Ovary (tissue), 9 donors: Measurements from ENCODE around the gene EML1. TPM values are rescaled to one million over a fixed set of nuclear protein-coding genes. Genes with fewer than 3 reads are reported as not detected.

ENCODE experiments used
- DNase-seq, 5 donors: peaks; one replicate each; pipeline ENCODE4 v3.0.0-alpha.2; 2019 to 2020
- H3K27ac ChIP-seq, 2 donors: fragments of 200-600 bp; one replicate each; pipeline versions ENCODE4 v1.5.1 to v1.8.0; 2019 to 2022
- H3K27me3 ChIP-seq: fragments of 200-600 bp; one replicate; pipeline ENCODE4 v1.8.0; 2022
- H3K36me3 ChIP-seq: fragments of 200-600 bp; sonication (generic); one replicate; pipeline ENCODE4 v1.5.1; 2019
- H3K4me1 ChIP-seq: one replicate; pipeline ENCODE4 v1.8.1; 2013; ENCODE audit warnings: mild to moderate bottlenecking, moderate library complexity; ENCODE audit not compliant: insufficient read depth
- H3K4me3 ChIP-seq: fragments of 200-600 bp; sonication (generic); one replicate; pipeline ENCODE4 v1.5.1; 2017
- H3K9me3 ChIP-seq, 2 donors: fragments of 200-600 bp in 1 of 2; sonication (generic) in 1 of 2; one replicate each; pipeline versions ENCODE4 v1.5.1 to v1.8.1; 2013 to 2019; ENCODE audit warnings: mild to moderate bottlenecking in 1 of 2, moderate library complexity in 1 of 2
- CTCF ChIP-seq, 3 donors: fragments of 450-650 bp in 2 of 3; fragments of 200-600 bp in 1 of 3; IDR thresholded peaks; one replicate each; pipeline versions ENCODE4 v1.5.1 to v1.8.0; 2016 to 2022; ENCODE audit warnings: antibody characterized with exemption in 3 of 3, mild to moderate bottlenecking in 1 of 3
- EP300 ChIP-seq: sonication (generic); formaldehyde crosslinking; IDR thresholded peaks from one replicate; pipeline ENCODE4 v1.6.1; 2017; ENCODE audit warnings: antibody characterized with exemption
- POLR2A ChIP-seq: fragments of 450-650 bp; IDR thresholded peaks from one replicate; pipeline ENCODE4 v1.6.1; 2017; ENCODE audit warnings: antibody characterized with exemption, mild to moderate bottlenecking, moderate library complexity
- WGBS, 3 donors: extraction: QIAGEN DNeasy Blood & Tissue Kit in 1 of 3; methylation state at CpG; one replicate each; pipeline versions ENCODE4 v1.1.5 to v1.1.7; 2013 to 2017; 5-methylcytosine and 5-hydroxymethylcytosine counted together
- intact Hi-C, 4 donors: fragments of 100-400 bp; cut with DNase I; formaldehyde crosslinking; loops; one replicate each; pipeline versions ENCODE4 v1.11.0 to v1.15.1; 2022 to 2023
- polyA plus RNA-seq, 2 donors: library from polyadenylated mRNA; stranded (reverse); fragments of 200-250 nt in 1 of 2; fragments of 350-450 nt in 1 of 2; fragmentation: Illumina TruSeq in 1 of 2; extraction: RNeasy Lipid Tissue Mini Kit (QIAGEN cat#74804) in 1 of 2; gene quantifications; one replicate each; pipeline ENCODE4 v1.2.3, GENCODE V29; 2013 to 2014
- total RNA-seq, 7 donors: library from RNA; depleted of rRNA in 2 of 7; stranded (reverse); fragments of >200 nt in 2 of 7; fragmentation: NEBNext Ultra II Directional in 3 of 7; extraction: Animal tissue kit (Norgen Biotek cat#: 25700) in 3 of 7; gene quantifications; one replicate each; pipeline versions ENCODE4 v1.1.0 to v1.2.4, GENCODE V29; 2016 to 2023
- donor health status: DM: no; HTN: no; CAD: no; lungs with moderate emphysema.
- donor health status: DM: no; HTN: no; CAD: no.
- donor health status: Bipolar disorder and iron deficiency.
- donor health status: DM: yes; HTN: yes; CAD: no.
- donor health status: DM: no; HTN: no; CAD: no.
- donor health status: DM: yes; HTN: yes; CAD: no.

EML1 gene
- total and polyA plus RNA-seq, 9 donors: 4.4 to 22.3 (median 9.8) TPM

GRCh38 chr14:99745307-99745951 is 47.8 kb upstream of the EML1 start:
- WGBS, 3 donors: 32 to 41% (median 39%) methylated on average over 10 of the region's 10 CpGs

DNA sequence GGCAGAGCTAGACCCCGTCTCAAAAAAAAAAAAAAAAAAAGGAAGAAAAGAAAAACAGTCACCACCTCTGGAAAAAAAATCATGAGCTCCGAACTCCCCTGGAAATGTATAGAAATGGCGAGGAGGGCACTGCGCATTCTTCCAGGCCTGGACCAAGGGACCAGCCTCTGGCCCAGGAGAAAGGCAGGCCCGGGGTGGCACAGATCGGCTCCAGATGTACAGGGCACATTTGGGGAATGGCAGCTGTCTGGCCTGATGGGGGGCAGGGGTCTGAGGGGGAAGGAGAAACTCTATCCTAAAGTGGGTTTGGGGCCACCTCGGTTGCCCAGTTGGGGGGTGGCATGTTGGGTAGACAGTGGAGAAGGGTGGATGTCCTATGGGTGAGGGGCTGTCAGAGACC is 46.0 kb upstream of the EML1 start:
- Histone ChIP-seq H3K36me3 (no peaks in the 10 kb centered on the region), H3K9me3 (no peaks in the 10 kb centered on the region), H3K4me1 (peaks cover 16% of the 10 kb centered on the region), H3K27ac (no peak overlapping the region), H3K27me3 (no peaks in the 10 kb centered on the region), H3K4me3 (no peak overlapping the region)
- TF ChIP-seq EP300 (no peak), CTCF (IDR thresholded peaks at IDR 0.05) (no peak), POLR2A (no peak)
- intact Hi-C loops: no loop called here
- DNase-seq: no peak
- 75 to 88% (median 78%) methylated on average over 7 of the region's 7 CpGs for WGBS, 3 donors

More at GRCh38 chr14:99745307-99745951, 47.8 kb upstream of the EML1 start:
- Histone ChIP-seq H3K27ac (no peak overlapping the region), H3K4me3 (no peak overlapping the region), H3K27me3 (no peaks in the 10 kb centered on the region), H3K4me1 (peaks cover 13% of the 10 kb centered on the region), H3K36me3 (no peaks in the 10 kb centered on the region), H3K9me3 (no peaks in the 10 kb centered on the region)
- no peak for TF ChIP-seq POLR2A
- TF ChIP-seq CTCF (IDR thresholded peaks at IDR 0.05): no peak
- TF ChIP-seq EP300: no peak
- DNase-seq: peak in 1 of 5 donors; percentile 36
- intact Hi-C loops: no loop called here

GRCh38 chr14:99747582-99748330 is 45.5 kb upstream of the EML1 start:
- H3K27ac ChIP-seq: no peak overlapping the region
- no peaks in the 10 kb centered on the region for H3K9me3 ChIP-seq
- DNase-seq: no peak
- H3K4me1 ChIP-seq: peaks cover 20% of the 10 kb centered on the region
- WGBS, 3 donors: 88 to 93% (median 90%) methylated on average over 19 to 22 of the region's 22 CpGs
- intact Hi-C loops: no loop called here
- TF ChIP-seq EP300 (no peak), POLR2A (no peak), CTCF (IDR thresholded peaks at IDR 0.05) (no peak)
- no peak overlapping the region for H3K4me3 ChIP-seq
- H3K36me3 ChIP-seq: no peaks in the 10 kb centered on the region
- no peaks in the 10 kb centered on the region for H3K27me3 ChIP-seq

DNA sequence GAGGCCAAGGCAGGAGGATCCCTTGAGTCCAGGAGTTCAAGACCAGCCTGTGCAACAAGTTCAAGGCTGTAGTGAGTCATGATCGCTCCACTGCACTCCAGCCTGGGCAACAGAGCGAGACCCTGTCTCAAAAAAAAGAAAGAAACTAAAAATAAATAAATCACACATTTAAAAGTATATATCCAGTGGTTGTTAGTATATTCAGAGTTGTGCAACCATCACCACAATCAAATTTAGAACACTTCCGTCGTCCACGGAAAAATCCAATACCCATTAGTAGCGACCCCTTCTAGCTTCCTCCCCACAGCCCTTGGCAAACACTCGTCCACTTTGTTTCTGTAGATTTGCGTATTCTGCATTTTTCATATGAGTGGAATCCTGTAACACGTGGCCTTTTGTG is 44.7 kb upstream of the EML1 start:
- peaks cover 20% of the 10 kb centered on the region for H3K4me1 ChIP-seq
- no peaks in the 10 kb centered on the region for H3K9me3 ChIP-seq
- TF ChIP-seq EP300 (no peak), CTCF (IDR thresholded peaks at IDR 0.05) (no peak), POLR2A (no peak)
- 73 to 86% (median 79%) methylated on average over 9 of the region's 9 CpGs for WGBS, 3 donors
- no peak overlapping the region for H3K4me3 ChIP-seq
- no peaks in the 10 kb centered on the region for H3K36me3 ChIP-seq
- DNase-seq: no peak
- H3K27ac ChIP-seq: no peak overlapping the region
- H3K27me3 ChIP-seq: no peaks in the 10 kb centered on the region
- intact Hi-C loops: no loop called here
